H1 (cell line): ENCODE data around the gene SLC25A22. TPM values are rescaled to one million over a fixed set of nuclear protein-coding genes. Genes with fewer than 3 reads are reported as not detected.
A peak's percentile ranks its signal among the peaks of the same experiment; 100 is the strongest.

ENCODE experiments used
- ASH2L ChIP-seq: fragments of 200-600, 300-600 bp; sonication (generic); IDR thresholded peaks from one replicate; pipeline ENCODE4 v1.7.1; 2017; ENCODE audit warnings: low read length
- BACH1 ChIP-seq: IDR thresholded peaks from 2 replicates; pipeline ENCODE4 v1.6.1; 2012; ENCODE audit warnings: low read length, improper control_type of control experiment
- CBX8 ChIP-seq: fragments of 300-800, 300-1000 bp; sonication (generic); IDR thresholded peaks from 2 replicates; pipeline ENCODE4 v1.7.1; 2016; ENCODE audit warnings: low read depth, low read length, borderline replicate concordance
- CHD7 ChIP-seq: fragments of 300-600 bp; sonication (generic); IDR thresholded peaks from 2 replicates; pipeline ENCODE4 v1.7.1; 2012; ENCODE audit warnings: low read length, moderate library complexity, mild to moderate bottlenecking, inconsistent platforms; ENCODE audit not compliant: insufficient replicate concordance
- EZH2 ChIP-seq: fragments of 200-600 bp; sonication (generic); IDR thresholded peaks from 2 replicates; pipeline ENCODE4 v1.7.1; 2012; ENCODE audit warnings: low read depth, mild to moderate bottlenecking, moderate library complexity, low read length, inconsistent platforms; ENCODE audit not compliant: severe bottlenecking
- MAFK ChIP-seq: IDR thresholded peaks from 2 replicates; pipeline ENCODE4 v1.6.1; 2012; ENCODE audit warnings: low read depth, mild to moderate bottlenecking, improper control_type of control experiment, low read length
- NANOG ChIP-seq: IDR thresholded peaks from 2 replicates; pipeline ENCODE4 v1.6.1; 2011; ENCODE audit warnings: low read length, low read depth, mild to moderate bottlenecking, inconsistent platforms; ENCODE audit not compliant: insufficient read depth, poor library complexity, severe bottlenecking
- SIN3A ChIP-seq, 2 experiments: IDR thresholded peaks in 1 of 2; conservative IDR thresholded peaks in 1 of 2; 2 replicates each; pipeline ENCODE4 v1.6.1; 2011 to 2012; ENCODE audit warnings: low read length in 2 of 2, improper control_type of control experiment in 1 of 2, low read depth in 1 of 2, mild to moderate bottlenecking in 1 of 2
- YY1 ChIP-seq: IDR thresholded peaks from 2 replicates; pipeline ENCODE4 v1.6.1; 2011; ENCODE audit warnings: low read depth, mild to moderate bottlenecking, low read length
- polyA plus RNA-seq, 7 experiments: library from polyadenylated mRNA; depleted of rRNA in 3 of 7; stranded (reverse) in 5 of 7; unstranded in 2 of 7; fragments of >200 nt in 5 of 7; fragments of 200-250 nt in 2 of 7; gene quantifications; 1 replicate in 5 of 7; 2 replicates in 1 of 7; 4 replicates in 1 of 7; pipeline versions ENCODE4 v1.2.1 to v1.2.3, GENCODE V29; 2011 to 2013; ENCODE audit warnings: missing spikeins in 2 of 7, mixed read lengths in 2 of 7
- total RNA-seq: library from RNA; stranded (reverse); fragmentation: NEBNext Ultra II Directional; extraction: Animal tissue kit (Norgen Biotek cat#: 25700); gene quantifications from 2 replicates; pipeline ENCODE4 v1.2.1, GENCODE V29; 2021
- TF ChIP-seq, protein P1 (sequence below): IDR thresholded peaks from 2 replicates; pipeline ENCODE4 v1.6.1; 2012; ENCODE audit warnings: inconsistent platforms

SLC25A22 gene
- total and polyA plus RNA-seq, 2 of the 8 experiments (the other 6 are each of a cell fraction or from before 2014, with no cell fraction given) = 31.5 to 48.0 TPM

- TF ChIP-seq EZH2 (no peak), BACH1 (no peak; the same call in 1 of the 2 replicates), NANOG (no peak), CBX8 (no peak), MAFK (no peak), ASH2L (peak; percentile 2), SIN3A (conservative IDR thresholded peaks at IDR 0.05 in 1 of 2, IDR thresholded peaks at IDR 0.05 in 1 of 2; ENCODE audit: low read depth in 1 of 2, low read length in 2 of 2) (0 out of 4 replicates have a peak, but pooled peaks of 1 of the 2 experiments have one; percentile 23), CHD7 (no peak), YY1 (0 out of 2 replicates have a peak, but pooled peaks have one; percentile 10)
- TF ChIP-seq, protein P1, sequence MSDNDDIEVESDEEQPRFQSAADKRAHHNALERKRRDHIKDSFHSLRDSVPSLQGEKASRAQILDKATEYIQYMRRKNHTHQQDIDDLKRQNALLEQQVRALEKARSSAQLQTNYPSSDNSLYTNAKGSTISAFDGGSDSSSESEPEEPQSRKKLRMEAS = peak; percentile 4; the same call in 1 of the 2 replicates
Measured at GRCh38 chr11:832529-833113, 34.5 kb upstream of the SLC25A22 start, which contains the start of gene CD151 (continued).
